Stomach (tissue), 9 donors: ENCODE measurements around the gene BUD13. TPM values are rescaled to one million over a fixed set of nuclear protein-coding genes. Genes with fewer than 3 reads are reported as not detected.

Experiments
- DNase-seq, 2 donors: peaks; one replicate each; pipeline versions ENCODE4 v3.0.0 to v3.0.0-alpha.2; 2013 to 2019
- H3K27ac ChIP-seq, 5 donors: fragments of 200-600 bp in 4 of 5; sonication (generic) in 4 of 5; one replicate each; pipeline ENCODE4 v1.5.1; 2013 to 2019; ENCODE audit warnings: mild to moderate bottlenecking in 1 of 5, moderate library complexity in 1 of 5
- H3K27me3 ChIP-seq, 3 donors: fragments of 200-600 bp; sonication (generic); one replicate each; pipeline ENCODE4 v1.5.1; 2017 to 2019; ENCODE audit warnings: mixed run types in 1 of 3
- H3K36me3 ChIP-seq, 4 donors: fragments of 200-600 bp; sonication (generic); 1 replicate in 3 of 4; 2 replicates in 1 of 4; pipeline ENCODE4 v1.5.1; 2016 to 2019
- H3K4me1 ChIP-seq, 4 donors: fragments of 200-600 bp; sonication (generic); one replicate each; pipeline ENCODE4 v1.5.1; 2016 to 2019
- H3K4me3 ChIP-seq, 4 donors: fragments of 200-600 bp; sonication (generic) in 3 of 4; one replicate each; pipeline ENCODE4 v1.5.1; 2016 to 2019; ENCODE audit warnings: mild to moderate bottlenecking in 1 of 4
- H3K9me3 ChIP-seq, 4 donors: fragments of 200-600 bp; sonication (generic); one replicate each; pipeline ENCODE4 v1.5.1; 2016 to 2019
- CTCF ChIP-seq, 7 experiments: fragments of 450-650 bp in 4 of 7; fragments of 200-600 bp in 3 of 7; sonication (generic) in 3 of 7; IDR thresholded peaks; one replicate each; pipeline ENCODE4 v1.5.1; 2016 to 2019; ENCODE audit warnings: antibody characterized with exemption in 7 of 7, control low read depth in 2 of 7, mild to moderate bottlenecking in 1 of 7
- EP300 ChIP-seq: sonication (generic); formaldehyde crosslinking; IDR thresholded peaks from one replicate; pipeline ENCODE4 v1.6.1; 2017; ENCODE audit warnings: antibody characterized with exemption
- POLR2A ChIP-seq, 4 donors: fragments of 450-650 bp; IDR thresholded peaks; one replicate each; pipeline ENCODE4 v1.6.1; 2016; ENCODE audit warnings: antibody characterized with exemption in 4 of 4, control low read depth in 2 of 4, mild to moderate bottlenecking in 1 of 4, moderate library complexity in 1 of 4
- POLR2AphosphoS5 ChIP-seq, 3 donors: sonication (generic); formaldehyde crosslinking; IDR thresholded peaks; one replicate each; pipeline ENCODE4 v1.6.1; 2016; ENCODE audit warnings: antibody characterized with exemption in 3 of 3
- WGBS, 5 donors: extraction: QIAGEN DNeasy Blood & Tissue Kit in 3 of 5; methylation state at CpG; one replicate each; pipeline versions ENCODE4 v1.1.5 to v1.1.7; 2013 to 2018; 5-methylcytosine and 5-hydroxymethylcytosine counted together
- intact Hi-C: fragments of 100-400 bp; cut with DNase I; formaldehyde crosslinking; loops from one replicate; pipeline ENCODE4 v1.15.1; 2023; ENCODE audit warnings: low total_unique reads
- polyA plus RNA-seq, 3 donors: library from polyadenylated mRNA; stranded (reverse); fragments of 200-250 nt; gene quantifications; one replicate each; pipeline ENCODE4 v1.2.3, GENCODE V29; 2013
- total RNA-seq, 5 donors: library from RNA; depleted of rRNA; stranded (reverse); fragments of >200 nt; gene quantifications; one replicate each; pipeline versions ENCODE4 v1.1.0 to v1.2.3, GENCODE V29; 2014 to 2016
- donor health status: healthy with polysubstance abuse.
- donor health status: Bipolar disorder and iron deficiency.
- donor health status: healthy.

The BUD13 gene
- total and polyA plus RNA-seq, 8 donors = 4.1 to 21.7 (median 15.8) TPM

DNA sequence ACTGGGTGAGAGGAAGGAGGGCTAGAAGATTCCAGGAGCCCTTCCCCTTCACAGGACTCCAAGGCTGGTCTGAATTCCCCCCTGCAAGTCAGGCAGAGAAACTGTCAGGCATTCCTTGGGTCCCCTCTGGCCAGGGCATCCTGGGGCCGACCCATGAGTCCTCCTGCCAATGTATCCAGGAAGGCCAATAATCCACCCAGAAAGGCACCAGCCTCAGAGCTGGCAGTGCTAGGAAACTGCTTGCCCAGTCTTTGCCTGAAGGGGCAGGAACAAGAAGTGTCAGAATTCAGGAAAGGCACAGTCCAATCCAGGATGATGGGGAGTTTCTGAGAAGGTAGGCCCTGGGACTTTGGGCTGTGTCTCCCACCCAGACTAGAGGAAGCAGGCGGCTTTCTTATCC, 41.0 kb downstream of the BUD13 start:
- DNase-seq = no peak
- peaks cover 0 to 40% (median 7%) of the 10 kb centered on the region in 3 donors for H3K27me3 ChIP-seq
- intact Hi-C loops = no loop called here
- H3K27ac ChIP-seq = no peak overlapping the region
- peaks cover 5 to 22% (median 16%) of the 10 kb centered on the region in 4 donors for H3K4me1 ChIP-seq
- H3K36me3 ChIP-seq = no peaks in the 10 kb centered on the region
- no peaks in the 10 kb centered on the region for H3K9me3 ChIP-seq
- TF ChIP-seq POLR2A (IDR thresholded peaks at IDR 0.05) (no peak), EP300 (no peak), POLR2AphosphoS5 (IDR thresholded peaks at IDR 0.05) (no peak), CTCF (IDR thresholded peaks at IDR 0.05) (no peak)
- 20 to 87% (median 76%) methylated on average over 1 to 2 of the region's 2 CpGs for WGBS, 5 donors
- H3K4me3 ChIP-seq = no peak overlapping the region

- DNase-seq = peak in 1 of 2 donors; percentile 62
- Histone ChIP-seq H3K4me1 (peaks cover 5 to 22% (median 16%) of the 10 kb centered on the region in 4 donors), H3K36me3 (no peaks in the 10 kb centered on the region), H3K4me3 (no peak overlapping the region), H3K27ac (no peak overlapping the region), H3K27me3 (peaks cover 0 to 46% (median 7%) of the 10 kb centered on the region in 3 donors), H3K9me3 (no peaks in the 10 kb centered on the region)
- WGBS, 5 donors = 31 to 59% (median 49%) methylated on average over 6 to 11 of the region's 11 CpGs
- TF ChIP-seq POLR2AphosphoS5 (IDR thresholded peaks at IDR 0.05) = no peak
- TF ChIP-seq CTCF (IDR thresholded peaks at IDR 0.05) = no peak
- no peak for TF ChIP-seq POLR2A (IDR thresholded peaks at IDR 0.05)
- no peak for TF ChIP-seq EP300
- intact Hi-C loops = no loop called here
Observed at GRCh38 chr11:116731097-116731761, 41.6 kb downstream of the BUD13 start.

- no peak overlapping the region for H3K4me3 ChIP-seq
- DNase-seq = peak; percentile 47 to 55
- intact Hi-C loops = no loop called here
- peaks cover 5 to 22% (median 16%) of the 10 kb centered on the region in 4 donors for H3K4me1 ChIP-seq
- H3K36me3 ChIP-seq = no peaks in the 10 kb centered on the region
- H3K9me3 ChIP-seq = no peaks in the 10 kb centered on the region
- H3K27ac ChIP-seq = no peak overlapping the region
- H3K27me3 ChIP-seq = peaks cover 0 to 52% (median 7%) of the 10 kb centered on the region in 3 donors
- TF ChIP-seq CTCF (IDR thresholded peaks at IDR 0.05) (no peak), POLR2AphosphoS5 (IDR thresholded peaks at IDR 0.05) (no peak), EP300 (no peak), POLR2A (IDR thresholded peaks at IDR 0.05) (no peak)
- 23 to 45% (median 24%) methylated on average over 6 of the region's 6 CpGs for WGBS, 5 donors
Observed at GRCh38 chr11:116730601-116731000, 42.2 kb downstream of the BUD13 start.

DNA sequence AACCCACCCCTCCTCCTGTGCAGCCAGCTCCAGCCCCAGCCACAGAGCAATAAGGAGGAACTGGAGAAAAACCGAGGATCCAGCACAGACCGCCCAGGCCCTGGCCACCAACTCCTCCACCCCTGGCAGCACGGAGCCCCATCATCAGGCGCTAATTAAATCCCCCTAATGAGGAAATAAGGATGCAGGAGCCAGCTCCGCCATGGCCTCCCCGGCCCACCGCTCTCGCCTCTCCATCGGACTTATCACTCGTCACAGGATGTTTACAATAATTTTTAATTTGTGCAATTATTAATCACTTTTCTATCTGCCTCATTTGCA, 42.6 kb downstream of the BUD13 start:
- no peak overlapping the region for H3K4me3 ChIP-seq
- H3K27ac ChIP-seq = no peak overlapping the region
- H3K27me3 ChIP-seq = peaks cover 0 to 56% (median 7%) of the 10 kb centered on the region in 3 donors
- intact Hi-C loops = no loop called here
- no peaks in the 10 kb centered on the region for H3K36me3 ChIP-seq
- peaks cover 5 to 22% (median 16%) of the 10 kb centered on the region in 4 donors for H3K4me1 ChIP-seq
- TF ChIP-seq POLR2AphosphoS5 (IDR thresholded peaks at IDR 0.05) (no peak), EP300 (no peak)
- 56 to 71% (median 64%) methylated on average over 10 of the region's 10 CpGs for WGBS, 5 donors
- no peaks in the 10 kb centered on the region for H3K9me3 ChIP-seq
- DNase-seq = no peak
